Stimulated activated memory B cell treated with anti-CD40 and anti-IgM and Interleukin-4, amounts not matched to agents 10 μg/mL and 1 μg/mL and 100 μg/mL, for 72 hours (primary cell): ENCODE results near the gene INVS.

Source experiments
- ATAC-seq: fragments of 150-1000 bp; cut with Tn5 transposase; 2 replicates; pipeline ENCODE4 v1.10.0; 2021
- H3K27ac Mint-ChIP-seq: one replicate; pipeline ENCODE4 v1.8.0; 2022; ENCODE audit warnings: mild to moderate bottlenecking, mixed read lengths
- H3K27me3 Mint-ChIP-seq: one replicate; pipeline ENCODE4 v1.8.0; 2022; ENCODE audit warnings: mixed read lengths
- H3K36me3 Mint-ChIP-seq: one replicate; pipeline ENCODE4 v1.8.0; 2022; ENCODE audit warnings: mixed read lengths
- H3K4me1 Mint-ChIP-seq: one replicate; pipeline ENCODE4 v1.8.0; 2022; ENCODE audit warnings: mixed read lengths
- H3K4me3 Mint-ChIP-seq: one replicate; pipeline ENCODE4 v1.8.0; 2022; ENCODE audit warnings: mild to moderate bottlenecking, moderate library complexity, mixed read lengths
- H3K9me3 Mint-ChIP-seq: one replicate; pipeline ENCODE4 v1.8.0; 2022; ENCODE audit warnings: mixed read lengths

INVS gene

GRCh38 chr9:100285601-100286000, 186.6 kb downstream of the INVS start:
- Mint-ChIP-seq H3K4me3 (no peak overlapping the region), H3K27me3 (no peaks in the 10 kb centered on the region), H3K27ac (no peak overlapping the region), H3K36me3 (peaks cover 69% of the 10 kb centered on the region), H3K9me3 (peaks cover 11% of the 10 kb centered on the region), H3K4me1 (no peaks in the 10 kb centered on the region)
- no peak for ATAC-seq

- Mint-ChIP-seq H3K4me1 (no peaks in the 10 kb centered on the region), H3K27me3 (no peaks in the 10 kb centered on the region), H3K9me3 (peaks cover 11% of the 10 kb centered on the region), H3K4me3 (no peak overlapping the region), H3K36me3 (peaks cover 76% of the 10 kb centered on the region), H3K27ac (no peak overlapping the region)
- ATAC-seq = no peak
These were observed 187.2 kb downstream of the INVS start for GRCh38 chr9:100286257-100286656.

- ATAC-seq = no peak
- Mint-ChIP-seq H3K36me3 (peaks cover 80% of the 10 kb centered on the region), H3K4me1 (no peaks in the 10 kb centered on the region), H3K27me3 (no peaks in the 10 kb centered on the region), H3K27ac (no peak overlapping the region), H3K9me3 (peaks cover 11% of the 10 kb centered on the region), H3K4me3 (no peak overlapping the region)
These were observed 188.1 kb downstream of the INVS start for GRCh38 chr9:100287186-100287585.

GRCh38 chr9:100290714-100291113, 191.7 kb downstream of the INVS start:
- peaks cover 4% of the 10 kb centered on the region for H3K9me3 Mint-ChIP-seq
- H3K4me1 Mint-ChIP-seq = no peaks in the 10 kb centered on the region
- H3K4me3 Mint-ChIP-seq = no peak overlapping the region
- no peak overlapping the region for H3K27ac Mint-ChIP-seq
- H3K27me3 Mint-ChIP-seq = no peaks in the 10 kb centered on the region
- H3K36me3 Mint-ChIP-seq = peaks cover 87% of the 10 kb centered on the region
- no peak for ATAC-seq

- Mint-ChIP-seq H3K4me3 (no peak overlapping the region), H3K27ac (no peak overlapping the region), H3K36me3 (peaks cover 80% of the 10 kb centered on the region), H3K9me3 (peaks cover 4% of the 10 kb centered on the region), H3K4me1 (no peaks in the 10 kb centered on the region), H3K27me3 (no peaks in the 10 kb centered on the region)
- ATAC-seq = no peak
These were observed 193.4 kb downstream of the INVS start for GRCh38 chr9:100292414-100292813.

- Mint-ChIP-seq H3K27me3 (no peaks in the 10 kb centered on the region), H3K4me1 (no peaks in the 10 kb centered on the region), H3K9me3 (no peaks in the 10 kb centered on the region), H3K27ac (no peak overlapping the region), H3K36me3 (peaks cover 69% of the 10 kb centered on the region), H3K4me3 (no peak overlapping the region)
- no peak for ATAC-seq
These were observed 195.3 kb downstream of the INVS start for GRCh38 chr9:100294341-100294740.

GRCh38 chr9:100294806-100295205, 195.8 kb downstream of the INVS start:
- Mint-ChIP-seq H3K27ac (no peak overlapping the region), H3K27me3 (no peaks in the 10 kb centered on the region), H3K4me3 (no peak overlapping the region), H3K36me3 (peaks cover 69% of the 10 kb centered on the region), H3K9me3 (no peaks in the 10 kb centered on the region), H3K4me1 (no peaks in the 10 kb centered on the region)
- ATAC-seq = no peak

GRCh38 chr9:100295240-100295639, 196.2 kb downstream of the INVS start:
- Mint-ChIP-seq H3K27ac (no peak overlapping the region), H3K4me3 (no peak overlapping the region), H3K9me3 (no peaks in the 10 kb centered on the region), H3K27me3 (no peaks in the 10 kb centered on the region), H3K36me3 (peaks cover 69% of the 10 kb centered on the region), H3K4me1 (no peaks in the 10 kb centered on the region)
- ATAC-seq = no peak

GRCh38 chr9:100296407-100296806, 197.4 kb downstream of the INVS start:
- no peaks in the 10 kb centered on the region for H3K9me3 Mint-ChIP-seq
- no peaks in the 10 kb centered on the region for H3K4me1 Mint-ChIP-seq
- H3K27ac Mint-ChIP-seq = no peak overlapping the region
- ATAC-seq = no peak
- no peak overlapping the region for H3K4me3 Mint-ChIP-seq
- H3K36me3 Mint-ChIP-seq = peaks cover 68% of the 10 kb centered on the region
- H3K27me3 Mint-ChIP-seq = no peaks in the 10 kb centered on the region

- Mint-ChIP-seq H3K9me3 (no peaks in the 10 kb centered on the region), H3K27ac (no peak overlapping the region), H3K4me1 (no peaks in the 10 kb centered on the region), H3K4me3 (no peak overlapping the region), H3K36me3 (peaks cover 65% of the 10 kb centered on the region), H3K27me3 (no peaks in the 10 kb centered on the region)
- ATAC-seq = no peak
These were observed 199.3 kb downstream of the INVS start for GRCh38 chr9:100298378-100298777.

GRCh38 chr9:100303747-100304146, 204.7 kb downstream of the INVS start:
- Mint-ChIP-seq H3K36me3 (peaks cover 86% of the 10 kb centered on the region), H3K27me3 (no peaks in the 10 kb centered on the region), H3K4me3 (no peak overlapping the region), H3K27ac (no peak overlapping the region), H3K4me1 (peaks cover 6% of the 10 kb centered on the region), H3K9me3 (no peaks in the 10 kb centered on the region)
- ATAC-seq = no peak

GRCh38 chr9:100306283-100306682, 207.2 kb downstream of the INVS start:
- Mint-ChIP-seq H3K4me3 (no peak overlapping the region), H3K36me3 (peaks cover 89% of the 10 kb centered on the region), H3K9me3 (no peaks in the 10 kb centered on the region), H3K27ac (no peak overlapping the region), H3K27me3 (no peaks in the 10 kb centered on the region), H3K4me1 (peaks cover 6% of the 10 kb centered on the region)
- ATAC-seq = no peak

GRCh38 chr9:100307080-100307479, 208.0 kb downstream of the INVS start:
- peaks cover 89% of the 10 kb centered on the region for H3K36me3 Mint-ChIP-seq
- ATAC-seq = no peak
- H3K27me3 Mint-ChIP-seq = no peaks in the 10 kb centered on the region
- H3K27ac Mint-ChIP-seq = no peak overlapping the region
- no peak overlapping the region for H3K4me3 Mint-ChIP-seq
- H3K4me1 Mint-ChIP-seq = peaks cover 10% of the 10 kb centered on the region
- no peaks in the 10 kb centered on the region for H3K9me3 Mint-ChIP-seq

- H3K27ac Mint-ChIP-seq = peak overlapping the region; percentile 43
- no peaks in the 10 kb centered on the region for H3K9me3 Mint-ChIP-seq
- H3K27me3 Mint-ChIP-seq = no peaks in the 10 kb centered on the region
- ATAC-seq = no peak
- H3K4me3 Mint-ChIP-seq = no peak overlapping the region
- H3K4me1 Mint-ChIP-seq = peaks cover 16% of the 10 kb centered on the region
- peaks cover 85% of the 10 kb centered on the region for H3K36me3 Mint-ChIP-seq
These were observed 210.0 kb downstream of the INVS start for GRCh38 chr9:100308965-100309564.

- Mint-ChIP-seq H3K27ac (no peak overlapping the region), H3K9me3 (no peaks in the 10 kb centered on the region), H3K4me3 (no peak overlapping the region), H3K4me1 (peaks cover 16% of the 10 kb centered on the region), H3K27me3 (no peaks in the 10 kb centered on the region), H3K36me3 (peaks cover 85% of the 10 kb centered on the region)
- no peak for ATAC-seq
These were observed 210.9 kb downstream of the INVS start for GRCh38 chr9:100309992-100310391.

- no peaks in the 10 kb centered on the region for H3K27me3 Mint-ChIP-seq
- H3K27ac Mint-ChIP-seq = no peak overlapping the region
- peaks cover 24% of the 10 kb centered on the region for H3K4me1 Mint-ChIP-seq
- peaks cover 78% of the 10 kb centered on the region for H3K36me3 Mint-ChIP-seq
- H3K9me3 Mint-ChIP-seq = no peaks in the 10 kb centered on the region
- H3K4me3 Mint-ChIP-seq = no peak overlapping the region
- no peak for ATAC-seq
These were observed 216.5 kb downstream of the INVS start for GRCh38 chr9:100315561-100315960.

- H3K27me3 Mint-ChIP-seq = no peaks in the 10 kb centered on the region
- no peak overlapping the region for H3K4me3 Mint-ChIP-seq
- H3K4me1 Mint-ChIP-seq = peaks cover 14% of the 10 kb centered on the region
- H3K27ac Mint-ChIP-seq = peak overlapping the region; percentile 22
- H3K36me3 Mint-ChIP-seq = peaks cover 65% of the 10 kb centered on the region
- no peaks in the 10 kb centered on the region for H3K9me3 Mint-ChIP-seq
- ATAC-seq = no peak
These were observed 218.7 kb downstream of the INVS start for GRCh38 chr9:100317706-100318105.
